ENCODE measurements around the gene FLNB.

Gene FLNB, protein sequence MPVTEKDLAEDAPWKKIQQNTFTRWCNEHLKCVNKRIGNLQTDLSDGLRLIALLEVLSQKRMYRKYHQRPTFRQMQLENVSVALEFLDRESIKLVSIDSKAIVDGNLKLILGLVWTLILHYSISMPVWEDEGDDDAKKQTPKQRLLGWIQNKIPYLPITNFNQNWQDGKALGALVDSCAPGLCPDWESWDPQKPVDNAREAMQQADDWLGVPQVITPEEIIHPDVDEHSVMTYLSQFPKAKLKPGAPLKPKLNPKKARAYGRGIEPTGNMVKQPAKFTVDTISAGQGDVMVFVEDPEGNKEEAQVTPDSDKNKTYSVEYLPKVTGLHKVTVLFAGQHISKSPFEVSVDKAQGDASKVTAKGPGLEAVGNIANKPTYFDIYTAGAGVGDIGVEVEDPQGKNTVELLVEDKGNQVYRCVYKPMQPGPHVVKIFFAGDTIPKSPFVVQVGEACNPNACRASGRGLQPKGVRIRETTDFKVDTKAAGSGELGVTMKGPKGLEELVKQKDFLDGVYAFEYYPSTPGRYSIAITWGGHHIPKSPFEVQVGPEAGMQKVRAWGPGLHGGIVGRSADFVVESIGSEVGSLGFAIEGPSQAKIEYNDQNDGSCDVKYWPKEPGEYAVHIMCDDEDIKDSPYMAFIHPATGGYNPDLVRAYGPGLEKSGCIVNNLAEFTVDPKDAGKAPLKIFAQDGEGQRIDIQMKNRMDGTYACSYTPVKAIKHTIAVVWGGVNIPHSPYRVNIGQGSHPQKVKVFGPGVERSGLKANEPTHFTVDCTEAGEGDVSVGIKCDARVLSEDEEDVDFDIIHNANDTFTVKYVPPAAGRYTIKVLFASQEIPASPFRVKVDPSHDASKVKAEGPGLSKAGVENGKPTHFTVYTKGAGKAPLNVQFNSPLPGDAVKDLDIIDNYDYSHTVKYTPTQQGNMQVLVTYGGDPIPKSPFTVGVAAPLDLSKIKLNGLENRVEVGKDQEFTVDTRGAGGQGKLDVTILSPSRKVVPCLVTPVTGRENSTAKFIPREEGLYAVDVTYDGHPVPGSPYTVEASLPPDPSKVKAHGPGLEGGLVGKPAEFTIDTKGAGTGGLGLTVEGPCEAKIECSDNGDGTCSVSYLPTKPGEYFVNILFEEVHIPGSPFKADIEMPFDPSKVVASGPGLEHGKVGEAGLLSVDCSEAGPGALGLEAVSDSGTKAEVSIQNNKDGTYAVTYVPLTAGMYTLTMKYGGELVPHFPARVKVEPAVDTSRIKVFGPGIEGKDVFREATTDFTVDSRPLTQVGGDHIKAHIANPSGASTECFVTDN (N-terminal part only)

DNA sequence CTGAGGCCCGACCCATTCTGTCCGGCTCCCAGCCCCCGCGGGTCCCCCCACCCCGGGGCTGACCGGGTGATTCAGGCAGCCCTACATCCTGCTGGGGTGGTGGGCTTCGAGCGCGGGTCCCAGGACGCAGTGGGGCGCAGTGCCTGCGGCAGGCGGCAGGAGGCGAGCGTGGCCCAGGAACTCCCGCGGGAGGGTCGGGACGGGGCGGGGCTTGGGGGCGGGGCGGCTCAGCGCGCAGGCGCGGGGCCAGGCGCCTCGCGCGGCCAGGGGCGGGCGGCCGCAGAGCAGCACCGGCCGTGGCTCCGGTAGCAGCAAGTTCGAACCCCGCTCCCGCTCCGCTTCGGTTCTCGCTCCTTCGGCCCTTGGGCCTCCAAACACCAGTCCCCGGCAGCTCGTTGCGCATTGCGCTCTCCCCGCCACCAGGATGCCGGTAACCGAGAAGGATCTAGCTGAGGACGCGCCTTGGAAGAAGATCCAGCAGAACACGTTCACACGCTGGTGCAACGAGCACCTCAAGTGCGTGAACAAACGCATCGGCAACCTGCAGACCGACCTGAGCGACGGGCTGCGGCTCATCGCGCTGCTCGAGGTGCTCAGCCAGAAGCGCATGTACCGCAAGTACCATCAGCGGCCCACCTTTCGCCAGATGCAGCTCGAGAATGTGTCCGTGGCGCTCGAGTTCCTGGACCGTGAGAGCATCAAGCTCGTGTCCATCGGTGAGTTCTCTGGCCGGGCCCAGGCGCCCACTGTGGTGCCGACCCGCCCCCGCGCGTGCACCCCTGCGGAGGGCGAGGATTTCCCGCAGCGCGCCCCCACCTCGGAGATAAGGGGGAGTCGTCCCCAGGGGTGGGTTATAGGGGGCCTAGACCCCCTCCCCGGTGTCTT lies at the start of gene FLNB:
Gene FLNB (plus strand): TSS at position 282 of the 885 bp plus-strand sequence. CDS start 143 bp downstream, at position 425.
- DNase-seq: peak; percentile 74 to 78

DNA sequence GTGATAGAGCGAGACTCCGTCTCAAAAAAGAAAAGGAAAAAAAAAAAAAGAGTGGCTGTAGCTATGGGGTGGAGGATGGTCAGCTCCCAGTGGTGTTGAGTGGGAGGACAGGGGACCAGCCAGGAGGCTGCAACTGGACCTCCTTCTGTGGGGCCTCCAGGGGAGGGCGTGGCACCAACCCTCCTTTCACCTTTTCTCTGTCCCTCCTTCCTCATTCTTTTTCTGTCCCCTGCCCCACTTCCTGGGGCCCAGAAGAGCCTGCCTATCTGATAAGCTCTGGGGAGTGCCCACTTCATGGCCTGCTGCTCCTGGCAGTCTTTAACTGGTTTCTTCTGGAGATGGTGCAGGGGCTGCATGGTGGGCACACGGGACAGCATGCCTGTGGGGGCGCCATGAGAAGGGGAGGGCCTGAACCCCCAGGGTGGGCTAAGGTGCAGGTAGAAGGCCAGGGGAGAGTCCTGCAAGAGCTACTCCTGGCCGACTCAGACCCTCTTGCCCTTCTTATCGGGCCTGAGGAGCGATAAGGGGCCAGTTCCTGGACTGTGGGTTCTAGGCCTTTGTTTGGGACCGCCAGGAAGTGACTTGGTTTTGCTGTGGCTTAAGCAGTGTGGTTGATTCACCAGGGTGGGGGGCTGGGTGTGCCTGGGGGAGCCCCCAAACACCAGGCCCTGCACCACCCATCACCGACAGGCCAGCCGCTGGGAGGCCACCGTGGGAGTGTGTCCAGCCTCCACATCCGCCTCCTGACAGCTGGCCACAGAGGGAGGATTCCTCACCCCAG lies 49.4 kb upstream of the FLNB start:
- DNase-seq: no peak

DNA sequence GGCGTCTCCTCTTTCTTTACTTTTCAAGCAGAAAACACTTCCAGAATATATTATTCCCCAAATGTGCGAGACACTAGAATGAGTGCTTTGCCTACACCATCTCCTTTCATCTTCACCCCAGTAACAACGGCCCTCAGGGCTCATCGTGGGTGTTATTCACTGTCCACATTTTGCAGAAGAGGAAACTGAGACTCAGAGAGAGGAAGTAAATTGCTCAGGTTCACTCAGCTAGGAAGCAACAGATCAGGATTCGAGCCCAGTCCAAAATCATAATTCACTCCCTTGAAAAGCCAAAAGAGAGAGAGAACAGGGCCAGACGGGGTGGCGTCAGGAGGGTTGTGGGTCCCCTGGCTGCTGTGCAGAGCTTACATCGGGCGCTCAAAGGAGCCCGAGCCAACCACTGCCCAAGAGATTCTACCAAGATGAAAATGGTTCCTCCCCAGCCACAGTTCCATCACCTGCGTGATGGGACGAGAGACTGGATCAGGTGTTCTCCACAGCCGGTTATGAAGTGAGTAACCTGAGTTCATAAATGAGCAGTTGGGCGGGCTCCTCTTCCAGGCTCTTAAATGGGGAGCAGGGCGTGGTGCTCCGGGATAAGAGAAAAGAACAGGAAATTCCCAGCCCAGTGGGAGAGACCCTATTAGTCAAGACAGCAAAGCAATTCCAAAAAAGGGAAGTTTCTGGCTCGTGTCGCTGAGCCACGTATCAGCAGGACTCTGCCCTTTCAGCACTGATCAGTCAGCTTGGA lies 48.6 kb upstream of the FLNB start:
- DNase-seq: no peak

DNA sequence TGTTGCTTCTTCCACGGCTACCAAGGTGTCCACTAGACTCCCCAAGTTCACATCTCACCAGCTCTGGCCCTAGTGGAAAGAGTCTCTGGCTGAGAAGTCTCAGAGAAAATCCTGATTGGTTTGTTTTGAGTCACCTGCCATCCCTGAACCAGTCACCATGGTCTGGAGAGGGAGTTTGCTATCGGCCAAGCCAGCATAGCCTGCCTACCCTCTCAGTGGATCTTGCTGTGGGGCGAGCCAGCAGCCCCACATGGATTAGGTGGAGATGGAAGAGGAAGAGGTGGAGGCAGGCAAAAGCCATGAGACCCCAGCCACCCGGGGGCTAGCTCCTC lies 48.1 kb upstream of the FLNB start:
- no peak for DNase-seq

DNA sequence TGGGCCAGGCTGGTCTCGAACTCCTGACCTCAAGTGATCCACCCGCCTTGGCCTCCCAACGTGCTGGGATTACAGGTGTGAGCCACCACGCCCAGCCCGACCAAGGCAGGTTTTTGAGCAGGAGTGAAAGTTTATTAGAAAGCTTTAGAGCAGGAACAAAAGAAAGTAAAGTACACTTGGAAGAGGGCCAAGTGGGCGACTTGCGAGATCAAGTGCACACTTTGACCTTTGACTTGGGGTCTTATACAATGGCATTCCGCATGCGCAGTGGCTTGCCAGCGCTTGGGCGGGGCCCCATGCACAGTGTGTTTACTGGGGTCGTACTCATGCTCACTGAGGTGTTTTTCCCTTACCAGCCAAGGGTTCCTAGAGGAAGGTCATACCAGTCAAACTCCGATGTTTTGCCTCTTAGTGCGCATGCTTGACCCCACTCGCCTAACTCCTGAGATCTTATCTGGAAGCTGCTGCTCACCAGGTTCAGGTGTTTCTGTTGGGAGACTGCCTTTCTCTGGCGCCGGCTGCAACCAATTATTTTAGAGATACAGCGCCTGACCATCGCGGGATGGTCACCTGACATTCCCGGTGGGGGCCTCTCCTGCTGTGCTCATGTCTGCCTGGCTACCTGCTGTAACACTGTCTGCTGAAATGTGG lies 46.9 kb upstream of the FLNB start:
- no peak for DNase-seq

DNA sequence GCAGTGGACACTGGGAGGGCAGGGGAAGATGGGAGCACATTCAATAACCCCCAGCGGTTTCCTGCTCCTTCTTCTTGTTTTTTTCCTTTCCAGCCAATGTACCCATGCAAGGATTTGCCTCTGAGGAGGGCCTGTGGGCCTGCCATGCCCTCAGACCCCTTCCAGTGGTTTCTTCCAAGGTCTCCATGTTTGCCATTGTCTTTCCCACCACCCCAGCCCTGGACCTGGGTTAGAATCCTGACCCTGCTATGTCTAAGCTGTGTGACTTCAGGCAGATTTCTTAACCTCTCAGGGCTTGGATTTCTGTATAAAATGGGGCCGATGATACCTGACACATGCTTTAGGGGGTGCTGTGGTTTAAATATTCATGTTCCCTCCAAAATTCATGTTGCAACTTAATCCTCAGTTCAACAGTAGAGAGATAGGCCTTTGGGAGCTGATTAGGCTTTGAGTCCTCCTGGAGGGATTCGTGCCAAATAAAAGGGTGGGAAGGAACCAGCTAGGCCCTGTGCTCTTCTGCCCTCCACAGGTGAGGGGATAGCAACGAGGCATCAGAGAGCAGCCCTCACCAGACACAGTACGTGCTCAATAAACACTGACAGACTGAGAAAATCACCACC lies 46.3 kb upstream of the FLNB start:
- no peak for DNase-seq

DNA sequence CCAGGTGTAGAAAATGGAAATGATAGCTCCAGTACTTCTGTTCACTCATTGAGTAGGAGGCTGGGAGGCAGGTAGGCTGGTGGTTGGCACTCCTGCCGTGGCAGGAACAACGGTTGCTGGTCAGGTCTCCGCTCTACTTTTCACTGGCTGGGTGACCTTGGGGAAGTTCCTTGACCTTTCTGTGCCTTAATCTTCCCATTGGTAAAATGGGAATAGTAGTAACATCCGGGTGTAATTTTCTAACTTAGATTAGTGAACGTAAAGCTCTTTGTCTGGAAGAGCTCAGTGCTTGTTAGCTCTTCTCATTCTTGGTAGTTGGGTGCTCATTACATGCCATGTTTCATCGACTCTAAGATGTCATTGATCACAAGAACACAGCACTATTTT lies 45.8 kb upstream of the FLNB start:
- DNase-seq: no peak

DNA sequence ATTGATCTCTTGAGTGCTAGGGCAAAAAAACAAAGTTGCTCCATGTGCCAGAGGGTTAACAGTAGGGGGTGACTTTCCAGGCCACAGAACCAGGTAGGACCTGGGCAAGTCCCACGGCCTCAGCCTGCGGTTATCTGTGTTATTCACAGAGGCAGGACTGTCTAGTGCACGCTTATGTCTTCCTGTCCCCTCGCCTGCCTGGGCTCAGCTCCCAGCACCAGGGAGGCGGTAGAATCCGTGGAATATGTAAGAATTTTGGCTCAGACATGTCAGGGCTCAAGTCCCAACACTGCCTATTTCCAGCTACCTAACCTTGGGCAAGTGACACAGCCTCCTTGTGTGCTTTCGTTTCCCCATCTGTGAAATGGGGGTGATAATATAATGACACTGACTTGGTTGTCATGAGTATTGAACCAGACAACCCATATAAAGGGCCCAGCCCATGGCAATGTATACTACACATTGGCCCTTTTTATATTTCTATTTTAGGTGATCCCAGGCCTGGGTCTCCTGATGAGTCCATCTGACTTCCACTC lies 44.3 kb upstream of the FLNB start:
- no peak for DNase-seq

DNA sequence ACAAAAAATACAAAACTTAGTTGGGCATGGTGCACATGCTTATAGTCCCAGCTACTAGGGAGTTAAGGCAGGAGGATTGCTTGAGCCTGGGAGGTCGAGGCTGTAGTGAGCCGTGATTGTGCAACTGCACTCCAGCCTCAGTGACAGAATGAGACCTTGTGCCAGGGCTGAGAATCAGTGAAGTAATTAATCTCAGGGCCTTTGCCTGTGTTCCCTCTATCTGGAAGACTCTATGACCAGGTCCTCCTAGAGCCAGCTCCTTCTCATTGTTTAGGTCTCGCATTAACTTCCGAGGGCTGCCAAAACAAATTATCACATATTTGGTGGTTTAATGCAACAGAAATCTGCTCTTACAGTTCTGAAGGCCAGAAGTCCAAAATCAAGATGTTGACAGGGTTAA lies 41.4 kb upstream of the FLNB start:
- no peak for DNase-seq

DNA sequence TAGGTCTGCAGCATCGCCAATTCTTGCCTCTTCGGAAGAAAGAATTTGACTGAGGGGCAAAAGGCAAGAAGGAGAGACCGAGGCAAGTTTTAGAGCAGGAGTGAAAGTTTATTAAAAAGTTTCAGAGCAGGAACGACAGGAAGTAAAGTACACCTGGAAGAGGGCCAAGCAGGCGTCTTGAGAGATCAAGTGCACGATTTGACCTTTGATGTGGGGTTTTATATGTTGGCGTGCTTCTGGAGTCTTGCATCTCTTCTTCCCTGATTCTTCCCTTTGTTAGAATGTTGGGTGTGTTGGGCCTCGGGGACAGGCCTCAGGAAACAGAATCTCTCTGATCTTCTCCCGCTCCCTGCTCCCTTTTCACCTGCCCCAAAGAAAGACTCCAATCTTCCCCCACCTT lies 40.6 kb upstream of the FLNB start:
- peak in 1 of 2 donors; percentile 6 for DNase-seq

DNA sequence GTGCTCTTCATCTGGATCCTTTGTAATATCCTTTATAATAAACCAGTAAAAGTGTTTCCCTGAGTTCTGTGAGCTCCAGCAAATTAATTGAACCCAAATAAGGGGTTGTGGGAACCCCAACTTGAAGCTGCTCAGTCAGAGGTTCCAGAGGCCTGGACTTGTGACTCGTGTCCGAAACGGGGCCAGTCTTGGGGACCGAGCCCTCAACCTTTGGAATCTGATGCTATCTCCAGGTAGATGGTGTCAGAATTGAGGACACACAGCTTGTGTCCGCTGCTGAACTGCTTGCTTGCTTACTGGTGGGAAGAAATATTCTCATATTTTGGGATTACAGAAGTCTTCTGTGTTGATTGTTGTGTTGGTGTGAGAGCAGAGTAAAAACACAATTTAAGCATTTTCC lies 39.7 kb upstream of the FLNB start:
- DNase-seq: no peak

DNA sequence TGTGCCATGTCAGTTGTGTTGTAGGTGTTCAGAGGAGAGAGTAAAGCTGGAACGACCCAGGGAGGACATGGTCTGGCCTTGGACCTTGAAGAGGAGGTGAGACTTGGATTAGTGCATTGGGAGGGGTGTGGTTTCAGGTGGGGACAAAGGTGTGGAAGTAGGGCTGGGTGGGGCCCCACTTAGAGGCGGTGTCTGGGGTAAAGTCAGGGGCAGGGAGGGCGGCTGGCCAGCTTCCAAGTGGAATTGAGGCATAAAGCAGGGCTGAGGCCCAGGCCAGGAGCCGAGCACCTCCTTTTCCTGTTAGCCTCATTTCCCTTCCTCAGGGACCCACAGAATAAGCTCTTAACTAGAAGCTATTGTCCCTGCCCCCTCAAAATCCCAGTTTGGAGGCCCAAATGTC lies 36.2 kb upstream of the FLNB start:
- no peak for DNase-seq

DNA sequence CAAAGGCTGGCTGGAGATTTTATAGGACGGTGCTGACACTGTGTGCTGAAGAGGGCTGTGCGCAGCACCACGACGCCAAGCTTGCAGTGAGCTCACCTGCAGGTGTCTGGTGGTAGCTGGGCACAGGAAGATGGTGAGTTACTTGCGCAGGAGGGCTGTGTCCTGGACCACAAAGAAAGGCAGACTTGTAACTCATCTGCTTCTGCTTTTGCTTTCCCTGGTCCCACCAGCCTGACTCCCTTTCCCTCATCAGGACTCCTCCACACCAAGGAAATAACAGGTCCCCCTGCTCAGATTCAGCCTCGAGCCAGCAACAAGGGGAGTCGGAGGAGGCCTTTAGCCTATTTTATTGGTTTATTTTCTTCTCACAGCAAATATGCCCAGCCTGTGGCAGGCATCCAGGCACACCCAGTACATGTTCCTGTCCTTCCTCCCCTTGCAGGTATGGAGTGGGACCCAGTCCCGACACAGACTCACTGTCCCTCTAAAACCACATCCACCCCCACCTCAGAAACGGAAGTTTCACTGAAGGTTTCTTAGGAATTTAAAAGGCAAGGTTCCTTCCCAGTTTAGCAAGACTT lies 35.6 kb upstream of the FLNB start:
- no peak for DNase-seq

DNA sequence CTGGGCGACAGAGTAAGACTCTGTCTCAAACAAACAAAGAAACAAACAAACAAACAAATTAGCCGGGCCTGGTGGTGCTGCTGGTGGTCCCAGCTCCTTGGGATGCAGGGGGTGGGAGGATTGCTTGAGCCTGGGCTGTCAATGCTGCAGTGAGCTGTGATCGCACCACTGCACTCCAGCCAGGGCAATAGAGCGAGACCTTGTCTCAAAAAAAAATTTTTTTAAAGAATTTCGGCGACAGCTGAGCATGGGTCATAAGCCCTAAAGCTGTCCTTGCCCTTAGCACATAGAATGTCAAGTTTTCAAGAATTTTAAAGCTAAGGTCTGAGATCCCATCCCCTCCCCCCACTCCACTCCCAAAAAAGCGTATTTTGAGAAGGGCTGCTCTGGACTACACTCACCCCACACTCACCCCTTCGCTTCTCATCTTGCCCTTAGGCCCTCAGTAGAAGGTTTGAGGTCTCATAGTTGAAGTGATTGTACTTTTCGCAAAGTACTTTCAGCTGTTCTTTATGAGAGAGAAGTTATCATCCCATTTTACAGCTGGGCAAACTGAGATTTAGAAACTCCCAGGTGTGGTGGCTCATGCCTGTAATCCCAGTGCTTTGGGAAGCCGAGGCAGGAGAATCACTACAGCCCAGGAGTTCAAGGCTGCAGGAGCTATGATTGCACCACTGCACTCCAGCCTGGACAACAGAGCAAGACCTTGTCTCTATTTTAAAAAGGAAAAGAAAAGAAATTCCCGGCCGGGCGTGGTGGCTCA lies 34.3 kb upstream of the FLNB start:
- no peak for DNase-seq

DNA sequence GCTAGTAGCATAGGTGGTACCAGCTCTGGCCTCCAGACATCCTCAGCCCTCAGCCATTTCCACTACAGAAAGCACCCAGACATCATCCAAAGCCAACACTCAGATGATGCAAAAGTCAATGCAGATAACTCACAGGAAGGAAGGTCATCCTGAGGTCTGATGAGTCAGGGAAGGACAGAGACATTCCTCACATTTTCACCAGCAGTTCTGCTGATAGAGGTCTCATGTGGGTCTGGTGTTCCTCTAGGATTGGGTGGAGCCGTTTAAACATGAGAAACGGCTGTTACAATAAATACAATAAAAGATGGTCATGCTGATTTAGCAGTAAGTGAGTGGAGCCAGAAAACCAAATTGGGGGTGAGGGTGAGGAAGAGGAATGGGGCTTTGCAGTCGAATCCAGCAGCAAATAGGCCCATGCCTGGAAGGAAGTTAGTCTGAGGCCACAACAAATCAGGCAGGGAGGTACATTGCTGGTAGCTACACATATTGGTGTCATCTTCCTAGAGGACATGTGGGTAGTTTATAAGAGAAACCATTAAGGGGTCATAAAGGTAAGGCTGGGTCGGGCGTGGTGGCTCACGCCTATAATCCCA lies 33.3 kb upstream of the FLNB start:
- DNase-seq: no peak

DNA sequence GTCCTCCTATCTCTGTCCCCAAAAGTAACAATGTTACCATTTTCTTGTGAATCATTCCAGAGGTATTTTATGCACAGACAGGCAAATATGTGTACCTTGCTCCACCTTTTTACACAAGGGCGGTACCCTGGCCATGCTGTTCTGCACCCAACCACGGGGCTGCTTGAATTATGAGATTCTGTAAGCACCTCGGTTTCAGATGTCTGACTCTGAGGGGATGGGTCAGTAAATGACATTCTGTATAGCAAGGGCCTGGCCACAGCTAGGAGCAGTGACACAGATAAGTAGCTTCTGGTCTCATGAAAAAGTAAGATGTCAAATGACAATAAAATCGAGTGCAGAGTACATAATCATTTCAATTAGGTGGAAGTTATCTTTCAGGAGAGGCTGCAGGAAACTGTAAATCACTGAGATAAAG lies 30.4 kb upstream of the FLNB start:
- no peak for DNase-seq

DNA sequence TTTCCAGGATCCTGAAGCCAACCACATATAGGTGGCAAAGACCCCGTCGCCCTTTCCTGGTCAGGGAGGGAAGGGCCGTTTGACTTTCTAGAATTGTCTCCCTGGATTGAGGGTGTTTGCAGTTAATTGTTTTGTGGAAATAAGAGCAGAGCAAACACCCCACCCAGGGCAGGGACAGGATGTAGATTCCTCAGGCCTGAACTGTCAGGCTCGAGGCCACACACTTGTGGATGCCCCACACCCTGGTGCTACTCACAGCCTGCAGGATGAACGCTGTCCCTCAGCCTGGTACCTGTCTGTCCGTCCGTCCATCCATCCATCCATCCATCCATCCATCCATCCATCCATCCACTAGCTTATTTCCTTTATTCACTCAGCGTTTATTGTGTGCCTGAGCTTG lies 29.9 kb upstream of the FLNB start:
- no peak for DNase-seq

DNA sequence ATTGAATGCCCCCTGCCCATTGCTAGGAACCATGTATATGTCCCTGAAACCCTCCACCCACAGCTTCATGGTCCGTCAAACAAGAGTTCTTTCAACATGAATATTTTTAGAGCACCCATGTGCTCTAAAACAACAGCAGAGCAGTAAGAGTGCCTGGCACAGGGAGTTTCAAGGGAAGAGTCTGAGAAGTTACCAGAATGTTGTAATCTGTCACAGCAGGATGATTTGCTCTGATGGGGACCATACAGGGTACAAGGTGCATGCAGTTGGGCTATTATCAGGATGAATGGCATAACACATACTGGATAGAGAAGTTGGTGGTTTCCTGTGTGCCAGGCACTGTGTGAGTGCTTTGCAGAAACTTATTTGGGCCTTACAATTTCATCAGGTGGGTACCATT lies 27.8 kb upstream of the FLNB start:
- no peak for DNase-seq

Data from activated CD4-positive, alpha-beta T cell treated with anti-CD3 and anti-CD28 coated beads for 4 hours (primary cell).